ENCODE results near the gene ADAMTS3. TPM values are rescaled to one million over a fixed set of nuclear protein-coding genes. Genes with fewer than 3 reads are reported as not detected.

ADAMTS3 gene
- polyA plus RNA-seq, 1 donor from 2014 or later, result 0.20 TPM

DNA sequence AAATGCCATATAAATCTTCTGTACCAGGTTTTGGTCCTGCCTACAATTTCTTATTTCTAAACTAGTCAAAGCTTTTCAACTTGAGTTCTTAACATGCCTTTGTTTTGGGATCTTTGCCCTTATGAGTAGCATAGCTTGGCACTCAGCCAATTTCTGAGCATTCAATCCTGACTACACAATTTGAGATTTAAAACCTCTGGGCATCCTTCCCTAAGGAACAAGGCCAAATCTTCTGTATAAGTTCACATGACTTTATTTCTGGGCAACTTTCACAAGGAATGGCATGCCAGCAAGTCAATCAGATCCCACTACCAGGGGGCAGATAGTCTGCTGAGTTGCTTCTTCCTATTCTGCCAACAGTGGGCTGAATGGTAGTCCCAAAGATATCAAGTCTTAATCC is 254.2 kb downstream of the ADAMTS3 start:
- Histone ChIP-seq H3K27me3 (ENCODE audit: insufficient read depth, low read depth, low read length) (no peaks in the 10 kb centered on the region), H2AFZ (ENCODE audit: low read depth, low read length) (no peak overlapping the region), H3K9ac (ENCODE audit: low read length) (no peak overlapping the region), H3K9me3 (ENCODE audit: low read length) (no peaks in the 10 kb centered on the region), H3K27ac (ENCODE audit: low read length) (no peak overlapping the region), H3K4me2 (ENCODE audit: low read length) (no peak overlapping the region), H4K20me1 (ENCODE audit: insufficient read depth) (no peaks in the 10 kb centered on the region), H3K9me2 (ENCODE audit: insufficient read depth, low read length) (no peaks in the 10 kb centered on the region), H3K79me2 (replicated peaks; ENCODE audit: insufficient read depth, low read length) (no peaks in the 10 kb centered on the region), H3K4me3 (ENCODE audit: low read length) (no peak overlapping the region), H3K36me3 (ENCODE audit: insufficient read depth, low read length) (no peaks in the 10 kb centered on the region), H3F3A (ENCODE audit: insufficient read depth, low read length, poor library complexity, severe bottlenecking) (no peaks in the 10 kb centered on the region)
- TF ChIP-seq, protein P1, sequence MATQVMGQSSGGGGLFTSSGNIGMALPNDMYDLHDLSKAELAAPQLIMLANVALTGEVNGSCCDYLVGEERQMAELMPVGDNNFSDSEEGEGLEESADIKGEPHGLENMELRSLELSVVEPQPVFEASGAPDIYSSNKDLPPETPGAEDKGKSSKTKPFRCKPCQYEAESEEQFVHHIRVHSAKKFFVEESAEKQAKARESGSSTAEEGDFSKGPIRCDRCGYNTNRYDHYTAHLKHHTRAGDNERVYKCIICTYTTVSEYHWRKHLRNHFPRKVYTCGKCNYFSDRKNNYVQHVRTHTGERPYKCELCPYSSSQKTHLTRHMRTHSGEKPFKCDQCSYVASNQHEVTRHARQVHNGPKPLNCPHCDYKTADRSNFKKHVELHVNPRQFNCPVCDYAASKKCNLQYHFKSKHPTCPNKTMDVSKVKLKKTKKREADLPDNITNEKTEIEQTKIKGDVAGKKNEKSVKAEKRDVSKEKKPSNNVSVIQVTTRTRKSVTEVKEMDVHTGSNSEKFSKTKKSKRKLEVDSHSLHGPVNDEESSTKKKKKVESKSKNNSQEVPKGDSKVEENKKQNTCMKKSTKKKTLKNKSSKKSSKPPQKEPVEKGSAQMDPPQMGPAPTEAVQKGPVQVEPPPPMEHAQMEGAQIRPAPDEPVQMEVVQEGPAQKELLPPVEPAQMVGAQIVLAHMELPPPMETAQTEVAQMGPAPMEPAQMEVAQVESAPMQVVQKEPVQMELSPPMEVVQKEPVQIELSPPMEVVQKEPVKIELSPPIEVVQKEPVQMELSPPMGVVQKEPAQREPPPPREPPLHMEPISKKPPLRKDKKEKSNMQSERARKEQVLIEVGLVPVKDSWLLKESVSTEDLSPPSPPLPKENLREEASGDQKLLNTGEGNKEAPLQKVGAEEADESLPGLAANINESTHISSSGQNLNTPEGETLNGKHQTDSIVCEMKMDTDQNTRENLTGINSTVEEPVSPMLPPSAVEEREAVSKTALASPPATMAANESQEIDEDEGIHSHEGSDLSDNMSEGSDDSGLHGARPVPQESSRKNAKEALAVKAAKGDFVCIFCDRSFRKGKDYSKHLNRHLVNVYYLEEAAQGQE (IDR thresholded peaks at IDR 0.05; ENCODE audit: borderline replicate concordance), result no peak

DNA sequence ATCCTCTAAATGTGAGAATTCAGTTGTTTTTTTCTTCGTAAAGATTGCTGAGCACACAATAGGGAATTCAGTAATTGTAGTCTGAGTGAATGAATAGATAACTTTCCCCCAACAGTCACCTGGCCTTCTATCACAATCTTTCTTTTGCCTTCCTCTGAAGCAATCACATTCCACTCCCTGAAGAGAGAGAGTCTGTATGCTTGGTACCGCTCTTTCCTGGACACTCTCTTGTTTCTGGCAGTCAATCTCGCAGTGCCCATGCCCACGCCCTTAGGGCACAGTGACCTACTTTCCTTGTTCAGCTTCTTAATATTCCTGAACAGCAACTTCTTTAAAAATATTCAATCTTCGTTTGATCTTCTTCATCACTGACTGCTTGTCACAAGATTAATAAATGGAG is 255.9 kb downstream of the ADAMTS3 start:
- Histone ChIP-seq H3K4me2 (ENCODE audit: low read length) (no peak overlapping the region), H3K27ac (ENCODE audit: low read length) (no peak overlapping the region), H3K9me2 (ENCODE audit: insufficient read depth, low read length) (no peaks in the 10 kb centered on the region), H4K20me1 (ENCODE audit: insufficient read depth) (no peaks in the 10 kb centered on the region), H3K4me3 (ENCODE audit: low read length) (no peak overlapping the region), H3K36me3 (ENCODE audit: insufficient read depth, low read length) (no peaks in the 10 kb centered on the region), H3K27me3 (ENCODE audit: insufficient read depth, low read depth, low read length) (no peaks in the 10 kb centered on the region), H3F3A (ENCODE audit: insufficient read depth, low read length, poor library complexity, severe bottlenecking) (no peaks in the 10 kb centered on the region), H3K9me3 (ENCODE audit: low read length) (no peaks in the 10 kb centered on the region), H2AFZ (ENCODE audit: low read depth, low read length) (no peak overlapping the region), H3K79me2 (replicated peaks; ENCODE audit: insufficient read depth, low read length) (no peaks in the 10 kb centered on the region), H3K9ac (ENCODE audit: low read length) (no peak overlapping the region)
- TF ChIP-seq EP300 (conservative IDR thresholded peaks at IDR 0.05; ENCODE audit: poor library complexity, severe bottlenecking) (no peak), RAD21 (conservative IDR thresholded peaks at IDR 0.05) (no peak), POLR2AphosphoS5 (IDR thresholded peaks at IDR 0.05) (no peak), SMC3 (conservative IDR thresholded peaks at IDR 0.05; ENCODE audit: poor library complexity) (no peak)
- TF ChIP-seq, protein P1 (IDR thresholded peaks at IDR 0.05; ENCODE audit: borderline replicate concordance), result no peak
- TF ChIP-seq, protein P2, sequence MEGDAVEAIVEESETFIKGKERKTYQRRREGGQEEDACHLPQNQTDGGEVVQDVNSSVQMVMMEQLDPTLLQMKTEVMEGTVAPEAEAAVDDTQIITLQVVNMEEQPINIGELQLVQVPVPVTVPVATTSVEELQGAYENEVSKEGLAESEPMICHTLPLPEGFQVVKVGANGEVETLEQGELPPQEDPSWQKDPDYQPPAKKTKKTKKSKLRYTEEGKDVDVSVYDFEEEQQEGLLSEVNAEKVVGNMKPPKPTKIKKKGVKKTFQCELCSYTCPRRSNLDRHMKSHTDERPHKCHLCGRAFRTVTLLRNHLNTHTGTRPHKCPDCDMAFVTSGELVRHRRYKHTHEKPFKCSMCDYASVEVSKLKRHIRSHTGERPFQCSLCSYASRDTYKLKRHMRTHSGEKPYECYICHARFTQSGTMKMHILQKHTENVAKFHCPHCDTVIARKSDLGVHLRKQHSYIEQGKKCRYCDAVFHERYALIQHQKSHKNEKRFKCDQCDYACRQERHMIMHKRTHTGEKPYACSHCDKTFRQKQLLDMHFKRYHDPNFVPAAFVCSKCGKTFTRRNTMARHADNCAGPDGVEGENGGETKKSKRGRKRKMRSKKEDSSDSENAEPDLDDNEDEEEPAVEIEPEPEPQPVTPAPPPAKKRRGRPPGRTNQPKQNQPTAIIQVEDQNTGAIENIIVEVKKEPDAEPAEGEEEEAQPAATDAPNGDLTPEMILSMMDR (IDR thresholded peaks at IDR 0.05; ENCODE audit: poor library complexity, severe bottlenecking), result no peak
